Mesenchymal stem cell (in vitro differentiated cells and primary cell): Measurements from ENCODE around the gene PTPA.

ENCODE experiments used
- DNase-seq: peaks from one replicate; pipeline ENCODE4 v3.0.0-alpha.2; 2013
- H2AFZ ChIP-seq: one replicate; pipeline ENCODE4 v1.6.1; 2013; ENCODE audit warnings: low read depth, mild to moderate bottlenecking, control low read depth, inconsistent platforms, low read length, moderate library complexity
- H2AK5ac ChIP-seq: 2 replicates; pipeline ENCODE4 v1.6.1; 2013; ENCODE audit warnings: low read length, moderate library complexity, mild to moderate bottlenecking, inconsistent platforms; ENCODE audit not compliant: severe bottlenecking
- H2BK120ac ChIP-seq: one replicate; pipeline ENCODE4 v1.6.1; 2013; ENCODE audit warnings: low read depth, mild to moderate bottlenecking, inconsistent platforms, low read length, moderate library complexity
- H2BK12ac ChIP-seq, 2 experiments: one replicate each; pipeline ENCODE4 v1.6.1; 2013; ENCODE audit warnings: inconsistent platforms in 2 of 2, low read length in 2 of 2, mild to moderate bottlenecking in 2 of 2, moderate library complexity in 2 of 2, control low read depth in 1 of 2
- H2BK15ac ChIP-seq: one replicate; pipeline ENCODE4 v1.6.1; 2013; ENCODE audit warnings: mild to moderate bottlenecking, low read depth, inconsistent platforms; ENCODE audit not compliant: poor library complexity, severe bottlenecking
- H2BK5ac ChIP-seq: 2 replicates; pipeline ENCODE4 v1.6.1; 2013; ENCODE audit warnings: low read depth, mild to moderate bottlenecking, low read length, control low read depth, inconsistent platforms; ENCODE audit not compliant: poor library complexity, severe bottlenecking
- H3K14ac ChIP-seq, 2 experiments: one replicate each; pipeline ENCODE4 v1.6.1; 2013; ENCODE audit warnings: inconsistent platforms in 2 of 2, low read length in 2 of 2, control low read depth in 1 of 2, mild to moderate bottlenecking in 1 of 2, moderate library complexity in 1 of 2
- H3K18ac ChIP-seq, 2 experiments: one replicate each; pipeline ENCODE4 v1.6.1; 2013; ENCODE audit warnings: inconsistent platforms in 2 of 2, low read length in 2 of 2, control low read depth in 1 of 2, low read depth in 1 of 2, mild to moderate bottlenecking in 1 of 2
- H3K23ac ChIP-seq, 2 experiments: one replicate each; pipeline ENCODE4 v1.6.1; 2013; ENCODE audit warnings: inconsistent platforms in 2 of 2, low read length in 2 of 2, mild to moderate bottlenecking in 2 of 2, moderate library complexity in 2 of 2, control low read depth in 1 of 2
- H3K27ac ChIP-seq: 2 replicates; pipeline ENCODE4 v1.5.1; 2013; ENCODE audit warnings: mild to moderate bottlenecking, moderate library complexity, low read length, control low read depth, inconsistent platforms; ENCODE audit not compliant: poor library complexity, severe bottlenecking
- H3K27me3 ChIP-seq, 2 experiments: 2 replicates each; pipeline versions ENCODE4 v1.6.1 to v1.7.0; 2013; ENCODE audit warnings: low read length in 2 of 2, mild to moderate bottlenecking in 2 of 2, moderate library complexity in 2 of 2, control low read depth in 1 of 2, inconsistent platforms in 1 of 2; ENCODE audit not compliant: control insufficient read depth in 1 of 2, insufficient read depth in 1 of 2
- H3K36me3 ChIP-seq, 2 experiments: 2 replicates each; pipeline versions ENCODE4 v1.6.1 to v1.7.0; 2013; ENCODE audit warnings: low read length in 2 of 2, control low read depth in 1 of 2, inconsistent platforms in 1 of 2, low read depth in 1 of 2, mild to moderate bottlenecking in 1 of 2; ENCODE audit not compliant: insufficient read depth in 2 of 2, control insufficient read depth in 1 of 2
- H3K4ac ChIP-seq, 2 experiments: one replicate each; pipeline ENCODE4 v1.6.1; 2013; ENCODE audit warnings: inconsistent platforms in 2 of 2, low read length in 2 of 2, mild to moderate bottlenecking in 2 of 2, moderate library complexity in 2 of 2, control low read depth in 1 of 2, low read depth in 1 of 2
- H3K4me1 ChIP-seq: 2 replicates; pipeline ENCODE4 v1.6.1; 2013; ENCODE audit warnings: low read depth, low read length, control low read depth; ENCODE audit not compliant: control insufficient read depth, insufficient read depth
- H3K4me2 ChIP-seq: 2 replicates; pipeline ENCODE4 v1.6.1; 2013; ENCODE audit warnings: low read length, mild to moderate bottlenecking, inconsistent platforms; ENCODE audit not compliant: poor library complexity, severe bottlenecking
- H3K4me3 ChIP-seq, 2 experiments: 2 replicates each; pipeline versions ENCODE4 v1.5.1 to v1.7.0; 2013; ENCODE audit warnings: low read length in 2 of 2, mild to moderate bottlenecking in 2 of 2, control low read depth in 1 of 2, low read depth in 1 of 2; ENCODE audit not compliant: insufficient read depth in 1 of 2
- H3K79me1 ChIP-seq: replicated peaks from 2 replicates; pipeline ENCODE4 v1.6.1; 2013; ENCODE audit warnings: mild to moderate bottlenecking, control low read depth, low read length, inconsistent platforms; ENCODE audit not compliant: poor library complexity, severe bottlenecking
- H3K9ac ChIP-seq: 2 replicates; pipeline ENCODE4 v1.7.0; 2013; ENCODE audit warnings: mild to moderate bottlenecking, low read length, moderate library complexity
- H3K9me3 ChIP-seq: 2 replicates; pipeline ENCODE4 v1.7.0; 2013; ENCODE audit warnings: mild to moderate bottlenecking, low read length; ENCODE audit not compliant: control insufficient read depth
- H4K8ac ChIP-seq: one replicate; pipeline ENCODE4 v1.6.1; 2013; ENCODE audit warnings: inconsistent platforms, mild to moderate bottlenecking, low read length, moderate library complexity
- H4K91ac ChIP-seq: one replicate; pipeline ENCODE4 v1.6.1; 2013; ENCODE audit warnings: mild to moderate bottlenecking, low read length, inconsistent platforms
- WGBS: methylation state at CpG from one replicate; pipeline ENCODE4 v1.1.7; 2013; ENCODE audit warnings: mixed read lengths; 5-methylcytosine and 5-hydroxymethylcytosine counted together

The PTPA gene

DNA sequence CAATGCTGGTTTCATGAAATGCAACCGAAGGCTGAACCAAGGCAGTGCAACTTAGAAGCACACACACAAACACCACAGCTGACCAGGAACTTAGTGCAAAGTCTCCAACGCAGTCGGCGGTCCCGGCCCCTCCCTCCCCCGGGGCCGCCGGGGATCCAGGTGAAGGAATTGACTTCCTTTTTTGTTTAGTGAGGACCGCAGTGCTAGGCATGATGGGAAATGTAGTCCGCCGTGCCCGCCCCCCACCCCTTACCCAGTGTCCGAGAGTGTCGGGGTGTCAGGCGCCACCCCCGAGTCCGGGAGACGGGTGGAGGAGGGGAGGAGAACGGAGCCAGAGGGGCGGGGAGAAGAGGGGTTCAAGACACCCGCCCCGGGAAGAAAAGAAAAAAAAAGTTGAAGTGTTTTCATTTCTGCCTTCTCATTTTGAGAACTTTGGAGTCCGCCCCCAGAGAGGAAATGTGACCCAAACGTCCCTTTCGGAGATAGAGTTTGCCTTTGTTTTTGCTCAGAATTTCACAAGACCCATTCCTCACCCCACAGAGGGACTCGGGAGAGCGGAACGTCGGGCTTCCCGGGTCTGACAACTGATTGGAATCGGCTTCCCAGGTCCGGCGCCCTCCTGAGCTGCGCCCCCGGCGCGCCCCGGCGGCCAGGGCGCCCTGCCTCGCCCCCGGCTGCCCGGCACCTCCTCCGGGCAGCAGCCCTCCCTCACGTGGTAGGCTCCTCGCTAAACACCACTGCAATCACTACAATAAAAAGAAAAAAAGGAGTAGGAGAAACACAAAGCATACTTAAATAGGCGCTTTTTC lies 64.8 kb downstream of the PTPA start:
- Histone ChIP-seq H3K18ac (peak overlapping the region; percentile 86 to 89), H2BK5ac (peak overlapping the region; percentile 92), H4K91ac (peak overlapping the region; percentile 88), H3K27me3 (no peaks in the 10 kb centered on the region), H2AFZ (no peak overlapping the region), H3K9me3 (no peaks in the 10 kb centered on the region), H3K23ac (peak overlapping the region in 1 of 2 experiments; percentile 97), H3K4me2 (peak overlapping the region; percentile 63), H2BK120ac (peak overlapping the region; percentile 97), H3K14ac (peak overlapping the region; percentile 76 to 85), H2BK12ac (no peak overlapping the region), H3K9ac (peak overlapping the region; percentile 98), H2AK5ac (peak overlapping the region; percentile 21), H3K79me1 (peaks cover 9% of the 10 kb centered on the region), H3K4me1 (peaks cover 33% of the 10 kb centered on the region), H3K36me3 (peaks cover 0 to 6% of the 10 kb centered on the region in 2 experiments), H3K4ac (peak overlapping the region; percentile 89 to 94), H3K4me3 (peak overlapping the region; percentile 80 to 82), H2BK15ac (peak overlapping the region; percentile 18), H4K8ac (peak overlapping the region; percentile 76), H3K27ac (peak overlapping the region; percentile 97)
- WGBS, result under 1% methylated on average over 33 of the region's 47 CpGs
- peak; percentile 90 for DNase-seq

DNA sequence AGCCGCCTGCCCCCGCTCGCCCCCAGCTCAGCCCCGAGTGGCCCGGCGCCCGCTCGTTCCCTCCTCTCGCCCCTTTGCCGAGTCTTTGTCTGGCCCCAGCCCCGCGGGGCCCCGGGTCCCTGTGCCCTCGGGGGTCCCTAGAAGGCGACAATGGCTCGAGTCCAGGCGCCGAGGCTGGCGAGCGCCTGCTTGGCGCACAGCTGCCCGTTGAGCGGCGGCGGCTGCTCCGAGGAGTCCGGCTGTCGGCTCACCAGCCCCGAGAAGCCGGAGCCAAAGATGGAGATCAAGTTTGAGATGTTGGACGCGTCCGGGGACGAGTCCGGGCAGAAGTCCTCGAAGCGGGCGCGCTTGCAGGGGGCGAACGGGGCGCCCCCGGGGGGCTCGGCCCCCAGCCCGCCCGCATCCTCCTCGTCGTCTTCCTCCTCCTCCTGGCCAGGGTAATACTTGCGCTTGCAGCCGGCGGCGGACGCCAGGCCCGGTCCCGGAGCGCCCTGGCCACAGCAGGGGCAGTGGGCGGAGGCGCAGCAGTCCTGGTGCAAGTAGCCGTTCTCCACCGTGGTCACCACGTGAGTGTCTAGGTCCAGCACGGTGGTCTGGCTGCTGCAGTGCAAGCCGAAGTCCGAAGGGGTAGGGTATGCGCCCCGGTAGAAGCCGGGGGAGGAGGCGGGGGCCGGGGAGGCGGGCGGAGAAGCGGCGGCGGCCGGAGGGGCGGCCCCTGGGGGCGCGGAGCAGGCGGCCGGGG lies 65.7 kb downstream of the PTPA start:
- H3K14ac ChIP-seq, result peak overlapping the region; percentile 87 to 94
- H3K4me2 ChIP-seq, result peak overlapping the region; percentile 64
- H3K9me3 ChIP-seq, result no peaks in the 10 kb centered on the region
- peak overlapping the region; percentile 64 for H4K91ac ChIP-seq
- peak overlapping the region; percentile 94 for H2BK15ac ChIP-seq
- H3K23ac ChIP-seq, result peak overlapping the region in 1 of 2 experiments; percentile 92
- H3K4ac ChIP-seq, result peak overlapping the region; percentile 89 to 90
- peak overlapping the region; percentile 91 for H2BK5ac ChIP-seq
- H3K4me1 ChIP-seq, result peaks cover 31% of the 10 kb centered on the region
- H2AFZ ChIP-seq, result no peak overlapping the region
- H2BK120ac ChIP-seq, result peak overlapping the region; percentile 87
- H2BK12ac ChIP-seq, result peak overlapping the region; percentile 11 to 69
- peak overlapping the region; percentile 98 for H3K9ac ChIP-seq
- H3K27me3 ChIP-seq, result no peaks in the 10 kb centered on the region
- H3K27ac ChIP-seq, result peak overlapping the region; percentile 97
- H3K4me3 ChIP-seq, result peak overlapping the region; percentile 80 to 82
- DNase-seq, result peak; percentile 53
- WGBS, result under 1% methylated on average over 43 of the region's 80 CpGs
- peaks cover 9% of the 10 kb centered on the region for H3K79me1 ChIP-seq
- peak overlapping the region; percentile 49 for H4K8ac ChIP-seq
- no peak overlapping the region for H2AK5ac ChIP-seq
- H3K18ac ChIP-seq, result peak overlapping the region; percentile 98 to 99
- H3K36me3 ChIP-seq, result peaks cover 0 to 6% of the 10 kb centered on the region in 2 experiments

DNA sequence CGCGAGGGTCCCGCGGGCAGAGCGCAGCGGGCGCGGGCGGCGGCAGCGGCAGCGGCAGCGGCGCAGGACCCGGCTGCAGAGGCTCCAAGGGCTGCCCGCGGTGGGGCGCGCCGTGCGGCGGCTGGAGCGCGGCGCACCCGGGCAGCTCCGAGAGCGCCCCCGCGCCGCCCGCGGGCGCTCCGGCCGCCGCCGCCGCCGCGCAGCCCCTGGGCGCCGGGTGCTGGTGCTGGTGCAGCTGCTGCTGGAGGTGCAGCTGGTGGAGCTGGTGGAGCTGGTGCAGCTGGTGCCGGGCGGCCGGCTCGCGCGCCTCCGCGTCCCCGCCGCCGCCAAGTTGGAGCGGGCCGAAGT lies 66.2 kb downstream of the PTPA start:
- Histone ChIP-seq H4K91ac (peak overlapping the region; percentile 12), H2BK12ac (peak overlapping the region in 1 of 2 experiments; percentile 81), H2AFZ (no peak overlapping the region), H3K4me3 (peak overlapping the region; percentile 80 to 88), H3K23ac (peak overlapping the region; percentile 1 to 95), H3K4me2 (peak overlapping the region; percentile 63), H3K27me3 (no peaks in the 10 kb centered on the region), H2BK5ac (peak overlapping the region; percentile 25), H3K79me1 (peaks cover 9% of the 10 kb centered on the region), H3K4ac (peak overlapping the region in 1 of 2 experiments; percentile 91), H2AK5ac (no peak overlapping the region), H2BK15ac (peak overlapping the region; percentile 76), H3K18ac (peak overlapping the region; percentile 74 to 99), H3K4me1 (peaks cover 27% of the 10 kb centered on the region), H3K9me3 (no peaks in the 10 kb centered on the region), H3K27ac (no peak overlapping the region), H3K9ac (peak overlapping the region; percentile 91), H3K14ac (peak overlapping the region; percentile 87 to 100), H3K36me3 (peaks cover 0 to 6% of the 10 kb centered on the region in 2 experiments), H4K8ac (peak overlapping the region; percentile 0), H2BK120ac (peak overlapping the region; percentile 87)
- WGBS, result under 1% methylated on average over 25 of the region's 56 CpGs
- DNase-seq, result no peak
